ENCODE data around the gene SORBS1. TPM values are rescaled to one million over a fixed set of nuclear protein-coding genes. Genes with fewer than 3 reads are reported as not detected.

SORBS1 gene
- total RNA-seq, 1 donor from 2014 or later, result 16.1 TPM

GRCh38 chr10:95466436-95466835, 94.7 kb downstream of the SORBS1 start:
- no peaks in the 10 kb centered on the region for H3K36me3 Mint-ChIP-seq
- Histone ChIP-seq H3K79me2 (ENCODE audit: low read depth) (no peaks in the 10 kb centered on the region), H3K27me3 (no peaks in the 10 kb centered on the region), H3F3A (ENCODE audit: low read depth) (no peaks in the 10 kb centered on the region), H3K4me2 (no peak overlapping the region), H3K36me3 (no peaks in the 10 kb centered on the region), H4K20me1 (ENCODE audit: low read depth) (no peaks in the 10 kb centered on the region), H3K9ac (no peak overlapping the region), H3K4me1 (peaks cover 10% of the 10 kb centered on the region), H3K4me3 (no peak overlapping the region), H2AFZ (replicated peaks) (no peak overlapping the region), H3K27ac (no peak overlapping the region), H3K9me3 (ENCODE audit: low read depth) (no peaks in the 10 kb centered on the region)
- DNase-seq (ENCODE audit: low spot score), result no peak
- no peak overlapping the region for H3K4me3 Mint-ChIP-seq
- peaks cover 60% of the 10 kb centered on the region for H3K4me1 Mint-ChIP-seq
- peaks cover 6% of the 10 kb centered on the region for H3K27me3 Mint-ChIP-seq (ENCODE audit: insufficient read depth, low read depth)
- H3K27ac Mint-ChIP-seq, result no peak overlapping the region
- TF ChIP-seq EZH2phosphoT487 (IDR thresholded peaks at IDR 0.05), result no peak
- TF ChIP-seq EZH2 (IDR thresholded peaks at IDR 0.05), result no peak
- TF ChIP-seq CTCF (IDR thresholded peaks at IDR 0.05), result no peak
- H3K9me3 Mint-ChIP-seq, result no peaks in the 10 kb centered on the region

GRCh38 chr10:95464280-95464679, 96.9 kb downstream of the SORBS1 start:
- TF ChIP-seq EZH2phosphoT487 (IDR thresholded peaks at IDR 0.05), result no peak
- no peak for TF ChIP-seq EZH2 (IDR thresholded peaks at IDR 0.05)
- TF ChIP-seq CTCF (IDR thresholded peaks at IDR 0.05), result no peak
- Histone ChIP-seq H3K9me3 (ENCODE audit: low read depth) (no peaks in the 10 kb centered on the region), H3K4me1 (peaks cover 15% of the 10 kb centered on the region), H4K20me1 (ENCODE audit: low read depth) (no peaks in the 10 kb centered on the region), H3K27me3 (no peaks in the 10 kb centered on the region), H3K79me2 (ENCODE audit: low read depth) (no peaks in the 10 kb centered on the region), H3K4me3 (no peak overlapping the region), H3K36me3 (no peaks in the 10 kb centered on the region), H3F3A (ENCODE audit: low read depth) (no peaks in the 10 kb centered on the region), H3K27ac (no peak overlapping the region), H3K4me2 (no peak overlapping the region), H3K9ac (no peak overlapping the region), H2AFZ (replicated peaks) (no peak overlapping the region)
- peaks cover 8% of the 10 kb centered on the region for H3K27me3 Mint-ChIP-seq (ENCODE audit: insufficient read depth, low read depth)
- no peaks in the 10 kb centered on the region for H3K36me3 Mint-ChIP-seq
- H3K9me3 Mint-ChIP-seq, result no peaks in the 10 kb centered on the region
- H3K27ac Mint-ChIP-seq, result no peak overlapping the region
- no peak overlapping the region for H3K4me3 Mint-ChIP-seq
- H3K4me1 Mint-ChIP-seq, result peaks cover 65% of the 10 kb centered on the region
- DNase-seq (ENCODE audit: low spot score), result no peak

GRCh38 chr10:95462740-95463667, 98.2 kb downstream of the SORBS1 start:
- TF ChIP-seq EZH2phosphoT487 (IDR thresholded peaks at IDR 0.05) (no peak), CTCF (IDR thresholded peaks at IDR 0.05) (no peak), EZH2 (IDR thresholded peaks at IDR 0.05) (no peak)
- peaks cover 16% of the 10 kb centered on the region for H3K4me1 ChIP-seq
- H3K27ac ChIP-seq, result no peak overlapping the region
- no peak overlapping the region for H3K4me3 ChIP-seq
- Mint-ChIP-seq H3K9me3 (no peaks in the 10 kb centered on the region), H3K4me1 (peaks cover 59% of the 10 kb centered on the region), H3K27ac (no peak overlapping the region), H3K4me3 (no peak overlapping the region), H3K36me3 (no peaks in the 10 kb centered on the region), H3K27me3 (ENCODE audit: insufficient read depth, low read depth) (peaks cover 7% of the 10 kb centered on the region)
- no peaks in the 10 kb centered on the region for H3F3A ChIP-seq (ENCODE audit: low read depth)
- H3K36me3 ChIP-seq, result no peaks in the 10 kb centered on the region
- no peaks in the 10 kb centered on the region for H3K79me2 ChIP-seq (ENCODE audit: low read depth)
- H3K9me3 ChIP-seq (ENCODE audit: low read depth), result no peaks in the 10 kb centered on the region
- no peak overlapping the region for H2AFZ ChIP-seq (replicated peaks)
- H3K27me3 ChIP-seq, result no peaks in the 10 kb centered on the region
- no peaks in the 10 kb centered on the region for H4K20me1 ChIP-seq (ENCODE audit: low read depth)
- no peak for DNase-seq (ENCODE audit: low spot score)
- no peak overlapping the region for H3K9ac ChIP-seq
- no peak overlapping the region for H3K4me2 ChIP-seq

All from neural progenitor cell (in vitro differentiated cells).